Measurements from ENCODE around the gene KCNJ14.

GRCh38 chr19:48445256-48445605, 10.1 kb upstream of the KCNJ14 start:
- TF ChIP-seq, protein P1, sequence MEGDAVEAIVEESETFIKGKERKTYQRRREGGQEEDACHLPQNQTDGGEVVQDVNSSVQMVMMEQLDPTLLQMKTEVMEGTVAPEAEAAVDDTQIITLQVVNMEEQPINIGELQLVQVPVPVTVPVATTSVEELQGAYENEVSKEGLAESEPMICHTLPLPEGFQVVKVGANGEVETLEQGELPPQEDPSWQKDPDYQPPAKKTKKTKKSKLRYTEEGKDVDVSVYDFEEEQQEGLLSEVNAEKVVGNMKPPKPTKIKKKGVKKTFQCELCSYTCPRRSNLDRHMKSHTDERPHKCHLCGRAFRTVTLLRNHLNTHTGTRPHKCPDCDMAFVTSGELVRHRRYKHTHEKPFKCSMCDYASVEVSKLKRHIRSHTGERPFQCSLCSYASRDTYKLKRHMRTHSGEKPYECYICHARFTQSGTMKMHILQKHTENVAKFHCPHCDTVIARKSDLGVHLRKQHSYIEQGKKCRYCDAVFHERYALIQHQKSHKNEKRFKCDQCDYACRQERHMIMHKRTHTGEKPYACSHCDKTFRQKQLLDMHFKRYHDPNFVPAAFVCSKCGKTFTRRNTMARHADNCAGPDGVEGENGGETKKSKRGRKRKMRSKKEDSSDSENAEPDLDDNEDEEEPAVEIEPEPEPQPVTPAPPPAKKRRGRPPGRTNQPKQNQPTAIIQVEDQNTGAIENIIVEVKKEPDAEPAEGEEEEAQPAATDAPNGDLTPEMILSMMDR (IDR thresholded peaks at IDR 0.05): peak; percentile 19 to 72 (median 36)
- TF ChIP-seq POLR2A (IDR thresholded peaks at IDR 0.05): no peak

Measured in heart left ventricle (tissue), 13 donors.